LoVo (cell line): Measurements from ENCODE around the gene CYP2W1.
"Not testable (repeated sequence)": the region's sequence is repeated elsewhere in the genome, so short reads cannot be mapped to it uniquely, and the experiment has no call there.

Experiments
- DNase-seq: peaks from one replicate; pipeline ENCODE4 v3.0.0-alpha.2; 2016; ENCODE audit warnings: low spot score

Gene CYP2W1

GRCh38 chr7:1030444-1031070, 47.6 kb downstream of the CYP2W1 start:
- no peak for DNase-seq

- DNase-seq: no peak
Observed at GRCh38 chr7:1031716-1032455, 48.9 kb downstream of the CYP2W1 start.

GRCh38 chr7:1032536-1033181, 49.7 kb downstream of the CYP2W1 start:
- no peak for DNase-seq

- DNase-seq: no peak
Observed at GRCh38 chr7:1033546-1034145, 50.7 kb downstream of the CYP2W1 start.

- DNase-seq: not testable (repeated sequence)
Observed at GRCh38 chr7:1034769-1035168, 51.8 kb downstream of the CYP2W1 start.

- not testable (repeated sequence) for DNase-seq
Observed at GRCh38 chr7:1036164-1036928, 53.4 kb downstream of the CYP2W1 start.
